GM12873 (cell line): ENCODE measurements around the gene ZNF575.
A peak's percentile ranks its signal among the peaks of the same experiment; 100 is the strongest.

Experiments used
- TF ChIP-seq, protein P1 (sequence below): IDR thresholded peaks from 2 replicates; pipeline ENCODE4 v1.5.1; 2012; ENCODE audit warnings: low read depth, mild to moderate bottlenecking, moderate library complexity, low read length, control low read depth; ENCODE audit not compliant: insufficient read depth; ENCODE audit errors: missing control alignments

Gene ZNF575

GRCh38 chr19:43511324-43511723 lies 21.7 kb upstream of the ZNF575 start:
- TF ChIP-seq, protein P1, sequence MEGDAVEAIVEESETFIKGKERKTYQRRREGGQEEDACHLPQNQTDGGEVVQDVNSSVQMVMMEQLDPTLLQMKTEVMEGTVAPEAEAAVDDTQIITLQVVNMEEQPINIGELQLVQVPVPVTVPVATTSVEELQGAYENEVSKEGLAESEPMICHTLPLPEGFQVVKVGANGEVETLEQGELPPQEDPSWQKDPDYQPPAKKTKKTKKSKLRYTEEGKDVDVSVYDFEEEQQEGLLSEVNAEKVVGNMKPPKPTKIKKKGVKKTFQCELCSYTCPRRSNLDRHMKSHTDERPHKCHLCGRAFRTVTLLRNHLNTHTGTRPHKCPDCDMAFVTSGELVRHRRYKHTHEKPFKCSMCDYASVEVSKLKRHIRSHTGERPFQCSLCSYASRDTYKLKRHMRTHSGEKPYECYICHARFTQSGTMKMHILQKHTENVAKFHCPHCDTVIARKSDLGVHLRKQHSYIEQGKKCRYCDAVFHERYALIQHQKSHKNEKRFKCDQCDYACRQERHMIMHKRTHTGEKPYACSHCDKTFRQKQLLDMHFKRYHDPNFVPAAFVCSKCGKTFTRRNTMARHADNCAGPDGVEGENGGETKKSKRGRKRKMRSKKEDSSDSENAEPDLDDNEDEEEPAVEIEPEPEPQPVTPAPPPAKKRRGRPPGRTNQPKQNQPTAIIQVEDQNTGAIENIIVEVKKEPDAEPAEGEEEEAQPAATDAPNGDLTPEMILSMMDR = no peak

DNA sequence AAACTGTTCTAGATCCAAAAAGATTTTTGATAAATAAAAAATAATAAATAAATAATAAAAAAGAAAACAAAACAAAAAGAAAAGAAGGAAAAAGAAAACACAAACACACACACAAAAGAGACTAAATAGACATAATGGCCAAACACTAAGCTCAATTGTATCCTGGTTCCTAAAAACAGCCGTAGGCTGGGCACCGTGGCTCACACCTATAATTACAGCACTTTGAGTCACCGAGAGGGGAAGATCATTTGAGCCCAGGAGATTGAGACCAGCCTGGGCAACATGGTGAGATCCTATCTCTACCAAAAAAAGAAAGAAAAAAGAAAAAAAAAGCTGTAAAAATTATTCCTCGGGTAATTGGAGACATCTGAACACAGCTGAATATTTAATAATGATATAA lies 14.9 kb upstream of the ZNF575 start:
- TF ChIP-seq, protein P1 = no peak

- TF ChIP-seq, protein P1 = peak; percentile 91
These were observed 13.4 kb upstream of the ZNF575 start for GRCh38 chr19:43519436-43520088.

GRCh38 chr19:43522929-43523328 lies 10.1 kb upstream of the ZNF575 start:
- TF ChIP-seq, protein P1 = no peak

GRCh38 chr19:43524922-43525835 lies 7.8 kb upstream of the ZNF575 start:
- TF ChIP-seq, protein P1 = no peak

- TF ChIP-seq, protein P1 = no peak
These were observed 6.9 kb upstream of the ZNF575 start for GRCh38 chr19:43525836-43526771.
